GM18873 (cell line): Measurements from ENCODE around the gene E2F2.
"Not testable (repeated sequence)": the region's sequence is repeated elsewhere in the genome, so short reads cannot be mapped to it uniquely, and the experiment has no call there.

Experiments
- ATAC-seq: cut with Tn5 transposase; IDR thresholded peaks from one replicate; pipeline ENCODE4 v1.9.1; 2021; ENCODE audit warnings: mild to moderate bottlenecking, moderate library complexity, moderate number of reproducible peaks; ENCODE audit not compliant: unreplicated experiment, low FRiP score

The E2F2 gene

DNA sequence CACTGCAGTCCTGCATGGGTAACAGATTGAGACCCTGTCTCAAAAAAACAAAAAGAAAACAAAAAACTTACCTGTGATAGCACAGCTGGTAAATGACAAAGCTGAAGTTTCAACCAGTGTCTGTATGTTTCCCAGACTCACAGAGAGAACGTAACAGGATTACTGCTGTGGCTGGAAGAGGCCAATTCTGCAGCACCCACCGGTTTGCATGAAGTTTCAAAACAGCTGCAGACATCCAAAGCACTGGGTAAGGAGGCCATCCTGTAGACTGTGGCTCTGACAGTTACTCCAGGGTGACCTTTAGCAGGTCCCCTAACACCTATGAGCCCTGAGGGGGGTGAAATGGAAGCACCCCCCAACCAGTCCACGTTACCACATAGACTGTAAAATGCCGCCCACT lies 20.8 kb upstream of the E2F2 start:
- ATAC-seq, result no peak

DNA sequence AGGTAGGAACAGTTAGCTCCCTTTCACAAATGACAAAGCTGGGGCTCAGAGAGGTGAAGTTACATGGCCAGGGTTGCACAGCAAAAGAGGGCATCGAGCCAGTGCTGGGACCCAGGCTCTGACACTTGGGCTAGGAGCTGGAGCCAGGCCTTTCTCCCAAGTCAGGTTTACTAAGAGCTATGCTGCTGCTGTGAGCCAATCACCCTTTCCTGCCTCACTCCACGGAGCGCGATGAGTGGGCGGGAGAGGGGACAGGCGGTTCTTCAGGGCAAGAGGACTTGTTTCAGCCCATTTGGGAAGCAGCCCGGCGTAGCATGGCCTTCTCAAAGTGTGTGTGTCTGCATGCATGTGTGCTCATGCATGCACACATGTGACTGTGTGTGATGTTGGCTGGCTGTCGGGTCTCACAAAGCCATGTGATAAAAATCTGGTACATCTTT lies 17.7 kb upstream of the E2F2 start:
- ATAC-seq, result no peak

DNA sequence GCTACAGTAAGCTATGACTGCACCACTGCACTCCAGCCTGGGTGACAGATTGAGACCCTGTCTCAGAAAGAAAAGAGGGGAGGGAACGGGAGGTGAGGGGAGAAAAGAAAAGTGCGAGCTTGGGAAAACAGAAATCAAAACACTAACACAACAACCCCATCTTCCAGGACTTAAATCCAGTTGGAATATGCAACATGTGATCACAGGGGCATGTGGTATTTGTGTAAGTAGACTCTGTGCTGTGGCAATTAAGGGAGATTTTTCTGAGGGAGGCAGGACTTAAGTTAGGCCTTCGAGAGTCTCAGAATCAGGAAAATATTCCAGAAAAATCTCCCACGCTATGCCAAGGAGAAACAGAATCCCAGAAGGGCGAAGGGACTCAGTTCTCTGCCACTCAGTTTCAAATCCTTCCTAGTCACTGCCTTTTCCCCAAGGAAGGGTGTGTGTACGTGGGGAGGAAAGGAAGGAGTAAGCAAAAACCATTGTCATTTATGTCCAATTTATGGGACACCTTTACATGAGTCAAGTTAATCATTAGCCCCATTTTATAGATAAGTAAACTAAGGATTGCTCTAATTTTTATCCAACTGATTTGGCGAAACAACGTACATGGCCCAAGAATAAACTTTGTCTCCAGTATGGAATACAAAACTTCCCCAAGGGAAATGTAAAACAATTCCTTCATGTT lies 16.0 kb upstream of the E2F2 start:
- ATAC-seq, result no peak

DNA sequence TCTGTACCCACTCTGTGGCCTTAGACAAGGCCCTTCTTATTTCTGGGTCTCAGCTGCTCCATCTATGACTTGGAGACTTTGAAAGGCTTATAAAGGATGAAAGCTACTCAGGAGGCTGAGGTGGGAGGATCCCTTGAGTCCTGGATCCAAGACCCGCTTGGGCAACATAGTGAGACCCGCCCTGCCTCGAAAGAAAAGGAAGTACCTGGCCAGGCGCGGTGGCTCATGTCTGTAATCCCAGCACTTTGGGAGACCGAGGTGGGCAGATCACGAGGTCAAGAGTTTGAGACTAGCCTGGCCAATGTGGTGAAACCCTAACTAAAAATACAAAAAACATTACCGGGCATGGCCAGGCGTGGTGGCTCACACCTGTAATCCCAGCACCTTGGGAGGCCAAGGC lies 14.8 kb upstream of the E2F2 start:
- ATAC-seq, result no peak

DNA sequence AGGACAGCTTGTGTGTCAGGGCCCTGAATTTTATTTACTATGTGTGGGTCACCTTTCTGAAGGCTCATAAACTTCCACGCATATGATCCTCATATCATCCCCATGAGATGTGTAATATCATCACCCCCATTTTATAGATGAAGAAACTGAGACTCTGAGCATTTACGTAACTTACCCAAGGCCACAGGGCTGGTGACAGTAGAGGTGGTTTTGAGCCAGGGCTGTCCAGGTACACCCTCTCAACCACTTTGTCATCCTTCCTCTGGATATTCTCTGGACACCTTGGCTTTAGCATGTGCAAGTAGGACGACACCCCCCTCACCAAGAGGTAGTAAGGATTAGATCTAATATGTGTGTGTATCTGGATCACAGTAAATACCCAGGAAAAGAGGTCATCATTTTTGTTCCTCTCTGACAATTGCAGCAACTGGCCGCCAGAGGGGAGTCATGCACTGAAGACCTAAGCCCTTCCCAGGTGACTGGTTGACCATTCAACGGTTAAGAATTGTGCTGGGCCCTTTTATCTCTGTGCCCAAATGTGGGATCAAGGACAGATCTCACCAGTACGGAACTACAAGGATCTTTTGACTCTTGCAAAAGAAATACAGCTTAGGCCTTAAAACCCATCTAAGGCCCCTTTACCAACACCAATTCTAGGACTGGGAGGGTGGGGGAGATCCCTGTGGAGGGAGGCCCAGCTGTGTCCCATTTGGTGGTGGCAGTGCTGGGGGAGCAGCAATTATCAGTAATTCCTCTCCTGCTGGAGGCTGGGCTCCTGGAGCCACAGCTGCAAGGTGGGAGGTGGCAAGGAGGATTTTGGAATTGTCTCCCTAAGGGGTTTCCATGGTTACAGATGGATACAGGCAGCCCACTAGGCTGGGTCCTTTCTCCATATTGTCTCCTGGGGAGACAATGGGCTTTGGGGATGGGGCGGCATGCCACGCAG lies 13.7 kb upstream of the E2F2 start:
- no peak for ATAC-seq

DNA sequence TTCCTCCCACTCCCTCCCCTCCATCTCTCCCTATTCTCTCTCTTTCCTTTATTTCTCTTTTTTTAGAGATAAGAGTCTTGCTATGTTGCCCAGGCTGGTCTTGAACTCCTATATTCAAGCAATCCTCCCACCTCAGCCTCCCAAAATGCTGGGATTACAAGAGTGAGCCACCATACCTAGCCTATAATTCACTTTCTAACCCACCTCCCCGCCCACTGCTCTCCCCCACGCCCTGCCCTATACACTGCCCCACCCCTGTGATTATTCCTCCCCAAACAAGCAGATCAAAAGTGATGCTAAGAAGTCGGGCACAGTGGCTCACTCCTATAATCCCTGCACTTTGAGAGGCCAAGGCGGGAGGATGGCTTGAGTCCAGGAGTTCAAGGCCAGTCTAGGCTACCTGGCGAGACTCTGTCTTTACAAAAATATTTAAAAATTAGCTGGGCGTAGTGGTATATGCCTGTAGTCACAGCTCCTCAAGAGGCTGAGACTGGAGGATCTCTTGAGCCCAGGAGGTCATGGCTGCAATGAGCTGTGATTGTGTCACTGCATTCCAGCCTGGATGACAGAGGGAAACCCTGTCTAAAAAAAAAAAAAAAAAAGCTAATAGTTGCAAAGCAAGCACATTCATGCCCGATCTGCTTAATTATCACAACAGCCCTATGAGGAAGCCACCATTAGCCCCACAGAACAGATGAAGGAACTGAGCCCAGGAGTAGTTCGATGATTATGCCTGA lies 12.8 kb upstream of the E2F2 start:
- ATAC-seq, result no peak

DNA sequence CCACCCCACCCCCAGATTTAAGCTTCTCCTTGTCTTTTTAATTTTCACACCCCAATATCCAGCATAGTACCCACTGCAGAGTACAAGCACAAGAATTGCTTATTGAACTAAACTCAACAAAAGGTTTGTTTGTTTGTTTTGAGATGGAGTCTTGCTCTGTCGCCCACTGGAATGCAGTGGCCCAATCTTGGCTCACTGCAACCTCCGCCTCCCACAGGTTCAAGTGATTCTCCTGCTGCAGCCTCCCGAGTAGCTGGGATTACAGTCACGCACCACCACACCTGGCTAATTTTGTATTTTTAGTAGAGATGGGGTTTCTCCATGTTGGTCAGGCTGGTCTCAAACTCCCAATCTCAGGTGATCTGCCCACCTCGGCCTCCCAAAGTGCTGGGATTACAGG lies 11.9 kb upstream of the E2F2 start:
- not testable (repeated sequence) for ATAC-seq

DNA sequence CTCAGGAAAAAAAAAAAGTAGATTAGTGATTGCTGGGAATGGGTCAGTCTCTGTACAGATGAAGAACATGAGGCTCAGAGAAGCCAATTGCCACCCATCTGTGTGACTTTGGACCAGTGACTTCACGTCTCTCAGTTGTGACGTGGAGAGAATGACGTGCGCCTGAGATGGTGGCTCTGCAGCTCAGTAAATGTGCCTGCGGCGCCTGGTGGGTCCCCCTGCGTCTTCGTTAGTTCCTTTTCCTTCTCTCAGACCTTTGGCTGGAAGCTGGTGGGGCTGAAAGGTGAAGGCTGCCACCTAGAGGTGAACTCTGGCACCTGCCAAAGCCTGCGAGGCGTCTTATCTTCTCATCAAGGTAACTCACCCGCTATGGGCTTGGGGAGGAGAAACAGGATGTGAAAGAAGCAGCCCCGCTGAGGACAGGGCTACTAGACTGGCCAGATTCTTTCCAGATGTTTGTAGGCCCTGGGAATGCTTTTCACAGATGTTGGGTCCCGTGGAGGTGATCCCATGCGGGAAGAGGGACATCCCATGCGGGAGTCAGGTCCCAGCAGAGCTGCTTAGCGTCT lies 8.7 kb upstream of the E2F2 start:
- ATAC-seq, result no peak

DNA sequence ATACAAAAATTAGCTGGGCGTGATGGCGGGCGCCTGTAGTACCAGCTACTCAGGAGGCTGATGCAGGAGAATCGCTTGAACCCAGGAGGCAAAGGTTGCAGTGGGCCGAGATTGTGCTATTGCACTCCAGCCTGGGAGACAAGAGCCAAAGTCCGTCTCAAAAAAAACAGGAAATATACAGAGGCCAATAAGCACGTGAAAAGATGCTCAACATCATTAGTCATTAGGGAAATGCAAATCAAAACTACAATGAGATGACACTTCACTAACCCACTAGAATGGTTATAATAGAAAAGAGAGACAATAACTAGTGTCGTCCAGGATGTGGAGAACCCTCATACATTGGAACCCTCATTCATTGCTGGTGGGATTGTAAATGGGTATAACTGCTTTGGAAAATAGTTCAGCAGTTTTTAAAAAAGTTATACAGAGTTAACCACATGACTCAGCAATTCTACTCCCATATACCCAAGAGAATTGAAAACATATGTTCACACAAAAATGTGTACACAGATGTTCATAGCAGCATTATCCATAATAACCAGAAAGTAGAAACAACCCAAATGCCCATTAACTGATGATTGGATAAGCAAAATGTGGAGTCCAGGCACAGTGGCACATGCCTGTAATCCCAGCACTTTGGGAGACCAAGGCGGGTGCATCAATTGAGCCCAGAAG lies 6.4 kb upstream of the E2F2 start:
- ATAC-seq, result no peak

DNA sequence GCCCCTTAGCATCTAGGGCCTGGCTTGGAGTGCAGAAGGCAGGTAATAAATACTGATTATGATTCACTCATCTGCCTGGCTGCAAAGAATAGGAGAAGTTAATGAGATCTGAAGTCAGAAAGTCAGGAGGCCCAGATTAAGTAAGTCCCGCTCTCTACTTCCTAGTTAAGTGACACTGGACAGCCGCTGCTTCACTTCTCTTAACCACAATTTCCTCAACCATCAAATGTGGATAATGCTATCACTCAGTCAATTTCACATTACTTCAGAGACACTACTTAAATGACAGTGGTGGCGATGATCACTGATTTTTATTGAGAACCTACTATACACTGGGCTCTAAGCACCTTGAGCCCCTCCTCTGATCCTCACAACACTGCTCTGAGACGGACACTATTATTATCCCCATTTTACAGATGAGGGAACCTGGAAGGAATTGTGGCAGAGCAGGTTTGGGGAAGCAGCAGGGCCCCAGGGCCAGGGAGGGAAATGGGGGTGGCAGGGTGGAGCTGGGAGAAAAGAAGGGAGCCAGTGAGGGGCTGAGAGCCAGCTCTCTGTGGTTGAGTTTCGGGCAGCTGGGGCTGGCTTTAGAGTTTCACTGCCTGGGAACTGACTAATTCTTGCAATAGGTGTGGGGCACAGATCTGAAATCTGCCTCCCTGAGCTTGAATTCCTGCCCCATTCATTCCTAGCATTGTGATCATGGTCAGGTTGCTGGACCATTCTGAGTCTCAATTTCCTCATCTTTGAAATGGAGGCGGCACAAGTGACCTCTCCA lies 2.4 kb upstream of the E2F2 start:
- no peak for ATAC-seq

DNA sequence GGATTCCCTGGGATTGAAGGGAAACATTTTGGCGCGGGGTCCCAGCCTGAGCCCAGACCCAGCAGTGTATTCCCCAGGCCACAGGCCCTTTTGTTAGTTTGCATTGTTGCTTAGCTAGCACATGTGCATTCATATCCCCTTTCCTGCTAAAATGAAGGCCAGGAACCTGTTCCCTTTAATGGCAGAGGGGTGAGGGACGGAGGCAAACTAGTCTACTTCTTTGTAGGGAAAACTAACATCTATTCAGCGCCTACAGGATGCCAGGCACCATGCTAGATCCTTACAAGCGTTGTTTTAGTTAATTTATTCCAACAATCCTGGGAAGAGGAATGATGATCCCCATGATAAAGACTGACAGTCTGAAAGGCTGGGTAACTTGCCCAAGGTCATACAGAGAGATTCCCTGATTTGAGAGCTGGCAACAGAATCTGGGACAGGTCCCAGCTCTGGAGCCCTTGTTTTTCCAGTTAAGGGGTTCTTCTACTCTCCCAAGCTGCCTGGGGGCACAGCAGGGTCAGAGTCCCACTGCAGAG lies 595 bp upstream of the E2F2 start:
- ATAC-seq, result no peak

DNA sequence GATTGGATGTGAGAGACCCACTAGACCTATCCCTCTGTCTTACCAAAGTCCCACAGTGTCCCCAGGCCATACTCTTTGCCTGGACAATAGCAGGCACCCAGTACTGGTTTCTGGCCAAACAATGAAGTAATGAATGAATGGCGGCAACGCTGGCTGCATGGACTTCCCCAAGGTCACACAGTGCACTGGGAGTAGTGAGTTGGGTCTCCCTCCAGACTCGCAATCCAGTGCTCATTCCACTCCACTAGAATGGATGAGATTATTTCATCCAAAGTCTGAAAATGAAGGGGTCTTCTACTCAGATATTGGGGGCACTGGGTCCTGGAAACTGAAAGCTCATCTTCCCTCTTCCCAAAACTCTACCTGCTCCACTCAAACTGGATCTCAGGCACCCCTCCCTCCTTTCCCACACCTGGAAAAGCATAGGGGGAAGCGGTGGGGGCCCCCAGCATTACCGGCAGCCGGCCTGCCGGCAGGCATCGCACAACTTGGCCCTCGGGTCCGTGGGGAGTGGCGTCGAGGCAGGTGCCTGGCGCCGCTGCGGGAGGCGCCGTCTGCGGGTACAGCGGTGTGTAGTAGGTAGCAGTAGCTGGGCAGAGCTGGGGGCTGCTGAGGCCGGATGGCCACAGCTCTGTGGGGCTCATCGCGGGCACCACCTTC lies 816 bp downstream of the E2F2 start:
- no peak for ATAC-seq

DNA sequence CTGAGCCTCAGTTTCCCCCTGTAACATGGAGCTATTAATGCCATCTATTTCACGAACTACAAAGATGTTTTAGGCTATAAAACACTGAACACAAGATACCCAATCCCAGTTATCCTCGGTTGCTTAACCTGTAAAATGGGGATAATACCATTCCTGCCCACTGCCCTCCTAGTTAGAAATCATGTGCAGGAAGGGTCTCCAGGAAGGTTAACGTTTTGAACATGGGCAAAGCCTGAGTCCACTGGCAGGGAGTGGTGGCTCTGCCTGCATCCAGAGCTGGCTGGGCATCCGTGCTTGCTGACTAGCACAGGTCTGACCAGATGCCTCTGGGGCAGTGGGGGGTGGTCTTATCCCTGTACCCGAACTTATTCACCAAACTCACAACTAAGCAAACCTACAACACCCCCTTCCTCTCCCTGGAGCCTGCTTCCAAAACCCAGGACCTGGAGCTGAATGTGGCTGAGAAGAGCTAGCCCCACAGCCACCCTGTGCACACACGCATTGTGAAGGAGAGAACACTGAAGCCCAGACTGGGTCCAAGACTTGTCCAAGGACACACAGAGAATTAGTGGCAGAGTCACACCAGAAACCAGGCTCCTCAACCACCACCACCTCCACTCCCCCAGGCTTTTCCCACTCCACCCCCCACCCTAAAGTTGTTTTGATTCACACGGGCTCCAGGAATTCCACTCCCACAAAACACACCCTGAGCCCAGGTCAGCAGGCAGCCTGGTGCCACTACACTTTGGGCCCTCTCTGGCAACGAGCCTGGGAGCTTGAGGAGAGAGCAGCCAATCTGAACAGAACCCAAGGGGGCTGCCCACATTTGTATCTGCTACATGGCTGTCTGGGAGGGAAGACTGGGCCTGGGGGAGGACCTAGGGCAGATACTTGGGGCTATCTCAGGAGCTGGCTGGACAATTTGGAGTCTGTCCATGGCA lies 1.6 kb downstream of the E2F2 start:
- ATAC-seq, result no peak

DNA sequence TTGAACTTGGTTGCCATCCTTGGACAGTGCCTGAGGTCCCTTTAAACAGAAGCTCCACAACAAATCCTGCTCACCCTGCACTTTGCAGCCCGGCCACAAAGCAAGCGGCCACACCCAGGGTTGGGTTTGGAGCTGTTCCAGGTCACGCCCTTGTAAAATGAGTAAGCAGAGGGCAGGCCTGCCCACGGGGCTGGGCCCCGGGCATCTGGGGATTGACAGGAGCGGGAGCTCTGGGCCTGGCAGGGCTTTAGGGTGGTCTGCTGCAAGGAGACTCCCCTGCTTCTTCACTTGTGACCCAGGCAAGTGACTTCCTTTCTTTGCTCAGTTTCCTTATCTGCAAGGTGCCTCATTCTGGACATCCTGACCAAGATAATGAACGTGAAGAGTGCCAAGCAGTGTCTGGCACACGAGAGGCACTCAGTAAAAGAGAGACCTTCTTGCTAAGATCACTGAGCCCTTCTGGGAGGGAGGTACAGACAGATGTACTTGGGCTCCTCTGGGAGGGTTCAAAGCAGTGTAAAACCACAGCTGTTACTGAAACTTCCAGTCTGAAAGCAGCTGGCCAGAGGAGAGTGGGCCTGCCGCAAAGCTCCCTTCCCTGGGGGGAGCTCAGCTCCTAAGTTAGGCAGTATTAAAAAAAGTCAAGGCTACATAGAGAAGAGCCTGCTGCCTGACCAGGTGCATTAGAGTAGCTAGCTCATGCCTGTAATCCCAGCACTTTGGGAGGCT lies 2.6 kb downstream of the E2F2 start:
- peak; percentile 34 for ATAC-seq

DNA sequence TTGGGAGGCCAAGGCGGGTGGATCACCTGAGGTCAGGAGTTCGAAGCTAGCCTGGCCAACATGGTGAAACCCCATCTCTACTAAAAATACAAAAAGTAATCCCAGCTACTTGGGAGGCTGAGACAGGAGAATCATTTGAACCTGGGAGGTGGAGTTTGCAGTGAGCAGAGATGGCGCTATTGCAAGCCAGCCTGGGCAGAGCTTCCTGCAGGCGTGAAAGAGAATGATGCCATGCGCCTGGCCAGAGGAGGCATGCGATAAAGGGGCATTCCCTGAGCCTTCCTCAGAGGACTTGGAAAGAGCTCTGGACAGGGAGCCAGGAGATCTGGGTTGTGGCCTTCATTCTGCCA lies 3.2 kb downstream of the E2F2 start:
- ATAC-seq, result no peak

DNA sequence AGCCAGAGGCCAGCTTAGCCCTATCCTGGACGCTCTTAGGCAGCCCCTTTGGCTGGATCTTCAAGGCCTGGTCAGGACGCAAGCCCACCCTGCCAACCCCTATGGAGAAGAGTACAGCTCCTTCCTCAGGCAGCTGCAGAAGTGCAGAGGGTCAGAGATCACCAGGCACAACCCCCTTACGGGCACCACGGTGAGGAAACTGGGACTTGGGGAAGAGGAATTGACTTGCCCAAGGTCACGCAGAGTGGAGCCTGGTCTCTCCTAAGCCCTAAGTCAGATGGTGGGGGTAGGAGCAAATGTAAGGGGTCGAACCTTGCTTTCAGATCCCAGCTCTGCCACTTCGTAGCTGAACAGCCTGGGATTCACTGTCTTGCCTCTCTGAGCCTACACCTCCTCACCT lies 3.7 kb downstream of the E2F2 start:
- ATAC-seq, result no peak
